Rectal smooth muscle tissue (tissue), 1 donor: ENCODE results near the gene OGFOD3.
"Not testable (repeated sequence)": the region's sequence is repeated elsewhere in the genome, so short reads cannot be mapped to it uniquely, and the experiment has no call there.

ENCODE experiments used
- H3K27ac ChIP-seq: one replicate; pipeline ENCODE4 v1.7.0; 2013; ENCODE audit warnings: low read depth, low read length, inconsistent platforms
- H3K27me3 ChIP-seq: one replicate; pipeline ENCODE4 v1.7.0; 2013; ENCODE audit warnings: low read length; ENCODE audit not compliant: control insufficient read depth, insufficient read depth
- H3K36me3 ChIP-seq: one replicate; pipeline ENCODE4 v1.7.0; 2013; ENCODE audit warnings: low read length; ENCODE audit not compliant: control insufficient read depth, insufficient read depth
- H3K4me1 ChIP-seq: one replicate; pipeline ENCODE4 v1.7.0; 2013; ENCODE audit warnings: low read length; ENCODE audit not compliant: control insufficient read depth, insufficient read depth
- H3K4me3 ChIP-seq: one replicate; pipeline ENCODE4 v1.7.0; 2013; ENCODE audit warnings: low read length
- H3K9ac ChIP-seq: one replicate; pipeline ENCODE4 v1.7.0; 2013; ENCODE audit warnings: low read length

OGFOD3 gene

GRCh38 chr17:82457073-82457928 is 38.9 kb upstream of the OGFOD3 start:
- Histone ChIP-seq H3K4me1 (peaks cover 8% of the 10 kb centered on the region), H3K27me3 (no peaks in the 10 kb centered on the region), H3K4me3 (peak overlapping the region; percentile 86), H3K27ac (peak overlapping the region; percentile 100), H3K36me3 (peaks cover 8% of the 10 kb centered on the region), H3K9ac (no peak overlapping the region)

GRCh38 chr17:82453706-82454105 is 35.3 kb upstream of the OGFOD3 start:
- not testable (repeated sequence) for H3K4me3 ChIP-seq, H3K27me3 ChIP-seq, H3K27ac ChIP-seq, H3K36me3 ChIP-seq, H3K9ac ChIP-seq
- H3K4me1 ChIP-seq, result peaks cover 15% of the 10 kb centered on the region

- not testable (repeated sequence) for H3K27ac ChIP-seq, H3K9ac ChIP-seq, H3K4me3 ChIP-seq, H3K27me3 ChIP-seq, H3K36me3 ChIP-seq
- H3K4me1 ChIP-seq, result peaks cover 15% of the 10 kb centered on the region
These were observed 34.8 kb upstream of the OGFOD3 start for GRCh38 chr17:82453151-82453550.

- no peak overlapping the region for H3K4me3 ChIP-seq
- no peaks in the 10 kb centered on the region for H3K36me3 ChIP-seq
- H3K9ac ChIP-seq, result no peak overlapping the region
- no peaks in the 10 kb centered on the region for H3K27me3 ChIP-seq
- H3K27ac ChIP-seq, result no peak overlapping the region
- peaks cover 7% of the 10 kb centered on the region for H3K4me1 ChIP-seq
These were observed 33.8 kb upstream of the OGFOD3 start for GRCh38 chr17:82452162-82452561.

GRCh38 chr17:82450357-82451106 is 32.1 kb upstream of the OGFOD3 start, which contains the start of gene CYBC1:
TSS of gene CYBC1 (minus strand) at chr17:82450752. CDS start at chr17:82449254, 1,498 bp downstream.
- H3K9ac ChIP-seq, result peak within 1 kb of the TSS; percentile 51
- peaks cover 7% of the 10 kb centered on the region for H3K4me1 ChIP-seq
- no peaks in the 10 kb centered on the region for H3K36me3 ChIP-seq
- peak within 1 kb of the TSS; percentile 89 for H3K27ac ChIP-seq
- H3K4me3 ChIP-seq, result peak within 1 kb of the TSS; percentile 72
- no peaks in the 10 kb centered on the region for H3K27me3 ChIP-seq

- Histone ChIP-seq H3K9ac (peak overlapping the region; percentile 39), H3K27ac (peak overlapping the region; percentile 89), H3K4me1 (peaks cover 7% of the 10 kb centered on the region), H3K4me3 (peak overlapping the region; percentile 72), H3K36me3 (no peaks in the 10 kb centered on the region), H3K27me3 (no peaks in the 10 kb centered on the region)
These were observed 31.5 kb upstream of the OGFOD3 start for GRCh38 chr17:82449883-82450356.

- Histone ChIP-seq H3K4me3 (peak overlapping the region; percentile 72), H3K27ac (peak overlapping the region; percentile 89), H3K27me3 (no peaks in the 10 kb centered on the region), H3K9ac (no peak overlapping the region), H3K4me1 (peaks cover 7% of the 10 kb centered on the region), H3K36me3 (peaks cover 4% of the 10 kb centered on the region)
These were observed 30.9 kb upstream of the OGFOD3 start for GRCh38 chr17:82449131-82449882.

GRCh38 chr17:82447876-82448275 is 29.5 kb upstream of the OGFOD3 start:
- no peak overlapping the region for H3K9ac ChIP-seq
- no peak overlapping the region for H3K4me3 ChIP-seq
- H3K4me1 ChIP-seq, result peaks cover 7% of the 10 kb centered on the region
- peaks cover 10% of the 10 kb centered on the region for H3K36me3 ChIP-seq
- H3K27me3 ChIP-seq, result no peaks in the 10 kb centered on the region
- no peak overlapping the region for H3K27ac ChIP-seq

- H3K4me1 ChIP-seq, result peaks cover 7% of the 10 kb centered on the region
- no peak overlapping the region for H3K27ac ChIP-seq
- H3K36me3 ChIP-seq, result peaks cover 13% of the 10 kb centered on the region
- H3K9ac ChIP-seq, result no peak overlapping the region
- H3K4me3 ChIP-seq, result no peak overlapping the region
- no peaks in the 10 kb centered on the region for H3K27me3 ChIP-seq
These were observed 28.3 kb upstream of the OGFOD3 start for GRCh38 chr17:82446649-82447048.

- Histone ChIP-seq H3K4me1 (peaks cover 2% of the 10 kb centered on the region), H3K36me3 (peaks cover 13% of the 10 kb centered on the region), H3K9ac (no peak overlapping the region), H3K27ac (no peak overlapping the region), H3K27me3 (no peaks in the 10 kb centered on the region), H3K4me3 (no peak overlapping the region)
These were observed 27.7 kb upstream of the OGFOD3 start for GRCh38 chr17:82446124-82446523.

GRCh38 chr17:82445542-82445941 is 27.2 kb upstream of the OGFOD3 start:
- no peaks in the 10 kb centered on the region for H3K27me3 ChIP-seq
- no peak overlapping the region for H3K27ac ChIP-seq
- no peaks in the 10 kb centered on the region for H3K4me1 ChIP-seq
- H3K9ac ChIP-seq, result no peak overlapping the region
- H3K4me3 ChIP-seq, result no peak overlapping the region
- peaks cover 13% of the 10 kb centered on the region for H3K36me3 ChIP-seq

GRCh38 chr17:82444941-82445521 is 26.6 kb upstream of the OGFOD3 start:
- H3K27ac ChIP-seq, result no peak overlapping the region
- H3K4me3 ChIP-seq, result no peak overlapping the region
- peaks cover 13% of the 10 kb centered on the region for H3K36me3 ChIP-seq
- no peak overlapping the region for H3K9ac ChIP-seq
- no peaks in the 10 kb centered on the region for H3K27me3 ChIP-seq
- H3K4me1 ChIP-seq, result no peaks in the 10 kb centered on the region
